ENCODE data around the gene ACTRT3.

ACTRT3 gene

GRCh38 chr3:169769287-169770181, at the start of gene ACTRT3:
TSS of gene ACTRT3 (minus strand) at chr3:169769561. CDS start at chr3:169769520, 41 bp downstream.
- peak; percentile 87 for DNase-seq

- DNase-seq = no peak
These were observed 49.0 kb upstream of the ACTRT3 start for GRCh38 chr3:169818316-169818715.

- no peak for DNase-seq
These were observed 46.3 kb upstream of the ACTRT3 start for GRCh38 chr3:169815590-169816150.

- peak; percentile 83 for DNase-seq
These were observed 44.6 kb upstream of the ACTRT3 start for GRCh38 chr3:169813757-169814517.

GRCh38 chr3:169813278-169813677, 43.9 kb upstream of the ACTRT3 start:
- DNase-seq = no peak

GRCh38 chr3:169812332-169813235, 43.2 kb upstream of the ACTRT3 start, which contains the start of the genes LRRC34 and LRRIQ4:
TSS of gene LRRC34 (minus strand) at chr3:169812904. CDS start at chr3:169812548, 356 bp downstream.
TSS of gene LRRIQ4 (plus strand) at chr3:169812870. CDS start at chr3:169821922, 9,052 bp downstream.
- peak; percentile 86 for DNase-seq

GRCh38 chr3:169811631-169812331, 42.4 kb upstream of the ACTRT3 start:
- DNase-seq = no peak

- no peak for DNase-seq
These were observed 40.0 kb upstream of the ACTRT3 start for GRCh38 chr3:169809230-169809795.

GRCh38 chr3:169804681-169805080, 35.3 kb upstream of the ACTRT3 start:
- no peak for DNase-seq

GRCh38 chr3:169792359-169792758, 23.0 kb upstream of the ACTRT3 start:
- DNase-seq = no peak

- DNase-seq = no peak
These were observed 21.5 kb upstream of the ACTRT3 start for GRCh38 chr3:169790687-169791429.

- DNase-seq = no peak
These were observed 20.9 kb upstream of the ACTRT3 start for GRCh38 chr3:169790219-169790618.

- no peak for DNase-seq
These were observed 18.4 kb upstream of the ACTRT3 start for GRCh38 chr3:169787791-169788190.

GRCh38 chr3:169787120-169787519, 17.8 kb upstream of the ACTRT3 start:
- DNase-seq = no peak

- DNase-seq = no peak
These were observed 12.0 kb upstream of the ACTRT3 start for GRCh38 chr3:169781209-169781855.

GRCh38 chr3:169780742-169781141, 11.4 kb upstream of the ACTRT3 start:
- no peak for DNase-seq

- DNase-seq = no peak
These were observed 8.5 kb upstream of the ACTRT3 start for GRCh38 chr3:169777822-169778221.

GRCh38 chr3:169774186-169774585, 4.8 kb upstream of the ACTRT3 start:
- no peak for DNase-seq

- peak; percentile 97 for DNase-seq
These were observed 3.8 kb upstream of the ACTRT3 start, which contains the start of gene MYNN for GRCh38 chr3:169772897-169773816. TSS of gene MYNN (plus strand) at chr3:169773396. CDS start at chr3:169774296, 900 bp downstream.

Data from activated CD8-positive, alpha-beta memory T cell treated with anti-CD3 and anti-CD28 coated beads for 24 hours (primary cell).